Measurements from ENCODE around the gene RNF103. TPM values are rescaled to one million over a fixed set of nuclear protein-coding genes. Genes with fewer than 3 reads are reported as not detected.

RNF103 gene
- total and polyA plus RNA-seq, 2 of the 8 experiments (the other 6 are each of a cell fraction or from before 2014, with no cell fraction given) = 3.3 to 7.4 TPM

DNA sequence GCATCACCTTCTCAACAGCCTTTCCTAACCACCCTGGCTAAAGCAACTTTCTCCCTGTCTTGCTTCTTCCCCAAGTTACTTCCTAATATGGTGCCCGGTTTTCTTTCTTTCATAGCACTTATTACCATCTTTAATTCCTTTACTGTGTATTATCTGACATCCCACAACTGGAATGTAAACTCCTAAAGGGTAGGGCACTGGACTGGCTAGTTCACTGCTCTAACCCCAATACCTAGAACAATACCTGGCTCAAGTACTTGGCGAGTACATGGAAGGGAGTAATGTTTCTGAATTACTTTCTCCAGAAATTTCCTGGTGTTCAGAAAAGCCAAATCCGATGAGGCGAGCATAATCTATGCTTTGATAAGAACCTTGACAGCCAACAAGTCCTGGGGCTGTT is 22.7 kb upstream of the RNF103 start (continued):
- TF ChIP-seq, protein P1, sequence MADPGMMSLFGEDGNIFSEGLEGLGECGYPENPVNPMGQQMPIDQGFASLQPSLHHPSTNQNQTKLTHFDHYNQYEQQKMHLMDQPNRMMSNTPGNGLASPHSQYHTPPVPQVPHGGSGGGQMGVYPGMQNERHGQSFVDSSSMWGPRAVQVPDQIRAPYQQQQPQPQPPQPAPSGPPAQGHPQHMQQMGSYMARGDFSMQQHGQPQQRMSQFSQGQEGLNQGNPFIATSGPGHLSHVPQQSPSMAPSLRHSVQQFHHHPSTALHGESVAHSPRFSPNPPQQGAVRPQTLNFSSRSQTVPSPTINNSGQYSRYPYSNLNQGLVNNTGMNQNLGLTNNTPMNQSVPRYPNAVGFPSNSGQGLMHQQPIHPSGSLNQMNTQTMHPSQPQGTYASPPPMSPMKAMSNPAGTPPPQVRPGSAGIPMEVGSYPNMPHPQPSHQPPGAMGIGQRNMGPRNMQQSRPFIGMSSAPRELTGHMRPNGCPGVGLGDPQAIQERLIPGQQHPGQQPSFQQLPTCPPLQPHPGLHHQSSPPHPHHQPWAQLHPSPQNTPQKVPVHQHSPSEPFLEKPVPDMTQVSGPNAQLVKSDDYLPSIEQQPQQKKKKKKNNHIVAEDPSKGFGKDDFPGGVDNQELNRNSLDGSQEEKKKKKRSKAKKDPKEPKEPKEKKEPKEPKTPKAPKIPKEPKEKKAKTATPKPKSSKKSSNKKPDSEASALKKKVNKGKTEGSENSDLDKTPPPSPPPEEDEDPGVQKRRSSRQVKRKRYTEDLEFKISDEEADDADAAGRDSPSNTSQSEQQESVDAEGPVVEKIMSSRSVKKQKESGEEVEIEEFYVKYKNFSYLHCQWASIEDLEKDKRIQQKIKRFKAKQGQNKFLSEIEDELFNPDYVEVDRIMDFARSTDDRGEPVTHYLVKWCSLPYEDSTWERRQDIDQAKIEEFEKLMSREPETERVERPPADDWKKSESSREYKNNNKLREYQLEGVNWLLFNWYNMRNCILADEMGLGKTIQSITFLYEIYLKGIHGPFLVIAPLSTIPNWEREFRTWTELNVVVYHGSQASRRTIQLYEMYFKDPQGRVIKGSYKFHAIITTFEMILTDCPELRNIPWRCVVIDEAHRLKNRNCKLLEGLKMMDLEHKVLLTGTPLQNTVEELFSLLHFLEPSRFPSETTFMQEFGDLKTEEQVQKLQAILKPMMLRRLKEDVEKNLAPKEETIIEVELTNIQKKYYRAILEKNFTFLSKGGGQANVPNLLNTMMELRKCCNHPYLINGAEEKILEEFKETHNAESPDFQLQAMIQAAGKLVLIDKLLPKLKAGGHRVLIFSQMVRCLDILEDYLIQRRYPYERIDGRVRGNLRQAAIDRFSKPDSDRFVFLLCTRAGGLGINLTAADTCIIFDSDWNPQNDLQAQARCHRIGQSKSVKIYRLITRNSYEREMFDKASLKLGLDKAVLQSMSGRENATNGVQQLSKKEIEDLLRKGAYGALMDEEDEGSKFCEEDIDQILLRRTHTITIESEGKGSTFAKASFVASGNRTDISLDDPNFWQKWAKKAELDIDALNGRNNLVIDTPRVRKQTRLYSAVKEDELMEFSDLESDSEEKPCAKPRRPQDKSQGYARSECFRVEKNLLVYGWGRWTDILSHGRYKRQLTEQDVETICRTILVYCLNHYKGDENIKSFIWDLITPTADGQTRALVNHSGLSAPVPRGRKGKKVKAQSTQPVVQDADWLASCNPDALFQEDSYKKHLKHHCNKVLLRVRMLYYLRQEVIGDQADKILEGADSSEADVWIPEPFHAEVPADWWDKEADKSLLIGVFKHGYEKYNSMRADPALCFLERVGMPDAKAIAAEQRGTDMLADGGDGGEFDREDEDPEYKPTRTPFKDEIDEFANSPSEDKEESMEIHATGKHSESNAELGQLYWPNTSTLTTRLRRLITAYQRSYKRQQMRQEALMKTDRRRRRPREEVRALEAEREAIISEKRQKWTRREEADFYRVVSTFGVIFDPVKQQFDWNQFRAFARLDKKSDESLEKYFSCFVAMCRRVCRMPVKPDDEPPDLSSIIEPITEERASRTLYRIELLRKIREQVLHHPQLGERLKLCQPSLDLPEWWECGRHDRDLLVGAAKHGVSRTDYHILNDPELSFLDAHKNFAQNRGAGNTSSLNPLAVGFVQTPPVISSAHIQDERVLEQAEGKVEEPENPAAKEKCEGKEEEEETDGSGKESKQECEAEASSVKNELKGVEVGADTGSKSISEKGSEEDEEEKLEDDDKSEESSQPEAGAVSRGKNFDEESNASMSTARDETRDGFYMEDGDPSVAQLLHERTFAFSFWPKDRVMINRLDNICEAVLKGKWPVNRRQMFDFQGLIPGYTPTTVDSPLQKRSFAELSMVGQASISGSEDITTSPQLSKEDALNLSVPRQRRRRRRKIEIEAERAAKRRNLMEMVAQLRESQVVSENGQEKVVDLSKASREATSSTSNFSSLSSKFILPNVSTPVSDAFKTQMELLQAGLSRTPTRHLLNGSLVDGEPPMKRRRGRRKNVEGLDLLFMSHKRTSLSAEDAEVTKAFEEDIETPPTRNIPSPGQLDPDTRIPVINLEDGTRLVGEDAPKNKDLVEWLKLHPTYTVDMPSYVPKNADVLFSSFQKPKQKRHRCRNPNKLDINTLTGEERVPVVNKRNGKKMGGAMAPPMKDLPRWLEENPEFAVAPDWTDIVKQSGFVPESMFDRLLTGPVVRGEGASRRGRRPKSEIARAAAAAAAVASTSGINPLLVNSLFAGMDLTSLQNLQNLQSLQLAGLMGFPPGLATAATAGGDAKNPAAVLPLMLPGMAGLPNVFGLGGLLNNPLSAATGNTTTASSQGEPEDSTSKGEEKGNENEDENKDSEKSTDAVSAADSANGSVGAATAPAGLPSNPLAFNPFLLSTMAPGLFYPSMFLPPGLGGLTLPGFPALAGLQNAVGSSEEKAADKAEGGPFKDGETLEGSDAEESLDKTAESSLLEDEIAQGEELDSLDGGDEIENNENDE (IDR thresholded peaks at IDR 0.05; ENCODE audit: insufficient replicate concordance, low read length) = no peak
- no peak for TF ChIP-seq ZNF274 (IDR thresholded peaks at IDR 0.05; ENCODE audit: borderline replicate concordance, extremely low read depth, low read length)
- TF ChIP-seq, protein P2, sequence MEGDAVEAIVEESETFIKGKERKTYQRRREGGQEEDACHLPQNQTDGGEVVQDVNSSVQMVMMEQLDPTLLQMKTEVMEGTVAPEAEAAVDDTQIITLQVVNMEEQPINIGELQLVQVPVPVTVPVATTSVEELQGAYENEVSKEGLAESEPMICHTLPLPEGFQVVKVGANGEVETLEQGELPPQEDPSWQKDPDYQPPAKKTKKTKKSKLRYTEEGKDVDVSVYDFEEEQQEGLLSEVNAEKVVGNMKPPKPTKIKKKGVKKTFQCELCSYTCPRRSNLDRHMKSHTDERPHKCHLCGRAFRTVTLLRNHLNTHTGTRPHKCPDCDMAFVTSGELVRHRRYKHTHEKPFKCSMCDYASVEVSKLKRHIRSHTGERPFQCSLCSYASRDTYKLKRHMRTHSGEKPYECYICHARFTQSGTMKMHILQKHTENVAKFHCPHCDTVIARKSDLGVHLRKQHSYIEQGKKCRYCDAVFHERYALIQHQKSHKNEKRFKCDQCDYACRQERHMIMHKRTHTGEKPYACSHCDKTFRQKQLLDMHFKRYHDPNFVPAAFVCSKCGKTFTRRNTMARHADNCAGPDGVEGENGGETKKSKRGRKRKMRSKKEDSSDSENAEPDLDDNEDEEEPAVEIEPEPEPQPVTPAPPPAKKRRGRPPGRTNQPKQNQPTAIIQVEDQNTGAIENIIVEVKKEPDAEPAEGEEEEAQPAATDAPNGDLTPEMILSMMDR (IDR thresholded peaks at IDR 0.05; ENCODE audit: control extremely low read depth in 1 of 3, insufficient read depth in 1 of 3, low read depth in 1 of 3, low read length in 3 of 3) = no peak
- TF ChIP-seq, protein P3, sequence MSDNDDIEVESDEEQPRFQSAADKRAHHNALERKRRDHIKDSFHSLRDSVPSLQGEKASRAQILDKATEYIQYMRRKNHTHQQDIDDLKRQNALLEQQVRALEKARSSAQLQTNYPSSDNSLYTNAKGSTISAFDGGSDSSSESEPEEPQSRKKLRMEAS (IDR thresholded peaks at IDR 0.05) = no peak
- TF ChIP-seq MAFK (IDR thresholded peaks at IDR 0.05; ENCODE audit: low read depth, low read length) = no peak
- no peak for TF ChIP-seq EP300 (IDR thresholded peaks at IDR 0.05; ENCODE audit: borderline replicate concordance in 1 of 2, low read depth in 2 of 2, low read length in 2 of 2)
- no peak for TF ChIP-seq RFX5 (IDR thresholded peaks at IDR 0.05; ENCODE audit: borderline replicate concordance, low read depth, low read length)
- no peak for TF ChIP-seq RBBP5 (IDR thresholded peaks at IDR 0.05; ENCODE audit: borderline replicate concordance, low read depth, low read length)

Data from H1 (cell line).